Activated naive CD4-positive, alpha-beta T cell treated with anti-CD3 and anti-CD28 coated beads, Interleukin-2, amount 50 U/mL, for 16 hours (primary cell): ENCODE data around the gene SGMS2.

Experiments
- DNase-seq: peaks from one replicate; pipeline ENCODE4 v3.0.0-alpha.2; 2020

SGMS2 gene

DNA sequence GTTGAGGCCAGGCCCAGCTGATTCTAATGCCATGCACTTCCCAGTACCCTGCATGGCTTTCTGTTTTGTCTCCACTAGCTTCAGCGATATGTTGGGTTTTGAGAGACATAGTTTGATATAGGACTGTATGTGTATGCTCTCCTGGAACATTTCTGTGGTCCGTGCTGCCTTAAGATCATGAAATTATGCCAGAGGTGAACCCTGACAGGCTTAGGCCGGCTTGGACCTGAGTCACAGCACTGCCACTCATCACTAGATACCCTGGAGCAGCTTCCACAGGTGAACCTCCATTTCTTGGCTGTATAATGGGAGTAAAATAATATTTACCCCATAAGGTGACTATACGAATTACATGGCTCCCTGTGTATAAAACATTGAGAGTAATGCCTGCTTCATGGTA is 6.4 kb downstream of the SGMS2 start:
- no peak for DNase-seq

DNA sequence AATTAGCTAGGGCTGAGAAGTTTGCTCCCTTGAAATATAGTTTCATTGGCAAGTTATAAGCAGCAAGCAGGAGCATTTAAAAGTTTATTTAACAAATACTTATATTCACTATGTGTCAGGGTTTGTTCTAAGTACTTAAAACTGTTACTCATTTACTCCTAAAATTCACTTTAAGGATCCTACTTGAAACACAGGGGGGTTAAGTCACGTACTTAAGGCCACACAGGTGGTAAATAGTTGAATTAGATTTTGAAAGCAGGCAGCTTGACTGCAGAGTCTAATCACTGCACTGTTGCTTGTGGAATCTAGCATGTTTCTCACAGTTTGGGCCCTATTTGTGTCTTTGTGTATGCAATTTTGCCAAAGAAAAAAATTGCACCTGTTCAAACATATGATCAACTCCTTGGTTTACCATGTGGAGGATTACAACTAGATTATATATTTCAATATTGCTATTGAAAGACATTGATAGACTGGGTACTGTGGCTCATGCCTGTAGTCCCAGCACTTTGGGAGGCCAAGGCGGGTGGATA is 7.6 kb downstream of the SGMS2 start:
- DNase-seq: no peak

DNA sequence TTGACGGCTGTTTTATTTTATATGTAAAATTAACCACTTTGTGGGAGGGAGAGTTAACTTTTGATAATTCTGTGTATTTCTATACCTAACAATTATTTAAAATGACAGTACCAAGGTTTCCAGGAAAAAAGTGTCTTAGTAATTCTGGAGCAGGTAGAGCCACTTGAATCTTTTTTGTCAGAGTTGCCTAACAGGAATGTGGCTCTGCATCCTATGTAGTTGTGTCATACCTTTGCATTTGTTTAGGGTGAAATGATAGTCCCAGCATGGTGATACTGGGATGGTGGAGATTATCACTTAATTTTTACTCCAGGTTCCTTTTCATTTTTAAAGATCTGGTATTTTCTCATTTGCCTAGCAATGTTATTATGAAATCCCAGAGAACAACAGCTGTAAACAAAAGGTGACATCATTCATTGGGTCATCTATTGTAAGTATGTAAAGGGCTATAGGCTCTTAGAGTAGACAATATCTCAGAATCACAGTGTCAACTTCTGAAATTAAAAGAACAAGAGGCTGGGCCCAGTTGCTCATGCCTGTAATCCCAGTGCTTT is 9.6 kb downstream of the SGMS2 start:
- DNase-seq: no peak

DNA sequence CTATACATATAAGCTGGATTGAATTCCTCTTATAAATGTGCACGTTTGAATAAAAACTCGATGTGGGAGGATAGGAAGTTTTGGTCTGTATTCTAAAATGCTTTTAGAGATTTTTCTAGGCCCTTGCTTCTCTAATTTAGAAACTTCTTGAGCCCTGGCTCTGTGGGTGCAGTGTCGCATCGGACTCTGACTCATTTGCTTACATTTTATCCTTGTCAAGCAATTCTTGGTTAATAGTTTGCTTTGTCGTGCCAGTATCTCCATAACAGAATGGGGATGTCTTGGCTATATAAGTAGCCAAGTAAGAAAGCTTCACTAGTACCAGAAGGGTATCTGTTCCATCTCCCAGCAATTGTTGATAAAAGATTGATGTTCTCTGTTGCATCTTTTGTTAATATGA is 10.7 kb downstream of the SGMS2 start:
- DNase-seq: no peak

DNA sequence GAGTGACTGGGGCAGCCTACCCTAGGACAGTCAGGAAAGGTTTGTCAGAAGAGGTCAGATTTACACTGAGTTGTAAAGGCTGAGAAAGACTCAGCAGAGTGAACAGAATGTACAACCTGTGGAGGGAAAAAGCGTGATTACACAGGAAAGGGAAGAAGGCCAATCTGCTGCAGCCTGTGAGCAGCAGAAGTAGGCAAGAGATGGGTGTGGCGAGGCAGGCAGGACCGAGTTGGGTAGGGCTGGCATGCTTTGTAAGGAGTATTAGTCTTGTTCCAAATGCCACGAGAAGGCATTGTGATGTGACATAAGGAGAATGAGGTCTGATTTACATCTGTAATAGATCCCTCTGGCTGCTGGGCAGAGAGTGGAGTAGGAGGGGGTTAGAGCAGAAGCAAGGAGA is 12.6 kb downstream of the SGMS2 start:
- DNase-seq: no peak

DNA sequence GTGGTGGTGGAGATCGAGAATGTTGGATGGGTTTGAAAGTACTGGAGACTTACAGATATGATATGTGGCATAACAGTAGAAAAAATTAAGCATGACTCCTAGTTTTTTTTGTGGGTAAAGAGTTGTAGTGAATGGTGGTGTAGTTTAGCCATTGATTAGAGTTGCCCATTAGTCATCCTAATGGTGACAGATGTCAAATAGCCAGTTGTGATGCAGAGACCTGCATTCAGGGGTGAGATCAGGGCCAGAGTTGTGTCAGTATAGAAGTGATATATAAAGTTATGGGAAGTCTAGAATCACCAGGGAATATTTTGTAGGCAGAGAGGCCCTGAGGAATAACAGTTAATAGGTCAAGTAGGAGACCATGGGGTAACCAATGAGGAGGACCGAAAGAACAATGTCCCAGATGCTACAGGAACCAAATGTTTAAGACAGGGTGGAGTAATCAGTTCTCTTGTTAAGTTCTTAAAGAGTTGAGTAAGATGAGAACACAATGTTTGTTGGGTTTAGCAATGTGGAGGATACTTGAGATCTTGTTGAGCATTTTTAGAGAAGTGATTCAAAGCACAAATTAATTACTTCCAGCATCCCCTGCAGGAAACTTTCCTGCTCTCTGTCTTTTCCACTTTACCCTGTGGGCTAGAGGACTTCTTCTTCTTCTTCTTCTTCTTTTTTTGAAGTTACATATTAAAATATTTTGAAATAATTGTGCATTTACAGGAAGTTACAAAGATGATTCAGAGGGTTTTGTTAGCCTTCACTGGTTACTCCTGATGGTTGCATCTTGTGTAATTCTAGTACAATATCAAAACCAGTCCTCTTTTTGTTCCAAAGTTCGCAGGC is 13.3 kb downstream of the SGMS2 start:
- DNase-seq: no peak

DNA sequence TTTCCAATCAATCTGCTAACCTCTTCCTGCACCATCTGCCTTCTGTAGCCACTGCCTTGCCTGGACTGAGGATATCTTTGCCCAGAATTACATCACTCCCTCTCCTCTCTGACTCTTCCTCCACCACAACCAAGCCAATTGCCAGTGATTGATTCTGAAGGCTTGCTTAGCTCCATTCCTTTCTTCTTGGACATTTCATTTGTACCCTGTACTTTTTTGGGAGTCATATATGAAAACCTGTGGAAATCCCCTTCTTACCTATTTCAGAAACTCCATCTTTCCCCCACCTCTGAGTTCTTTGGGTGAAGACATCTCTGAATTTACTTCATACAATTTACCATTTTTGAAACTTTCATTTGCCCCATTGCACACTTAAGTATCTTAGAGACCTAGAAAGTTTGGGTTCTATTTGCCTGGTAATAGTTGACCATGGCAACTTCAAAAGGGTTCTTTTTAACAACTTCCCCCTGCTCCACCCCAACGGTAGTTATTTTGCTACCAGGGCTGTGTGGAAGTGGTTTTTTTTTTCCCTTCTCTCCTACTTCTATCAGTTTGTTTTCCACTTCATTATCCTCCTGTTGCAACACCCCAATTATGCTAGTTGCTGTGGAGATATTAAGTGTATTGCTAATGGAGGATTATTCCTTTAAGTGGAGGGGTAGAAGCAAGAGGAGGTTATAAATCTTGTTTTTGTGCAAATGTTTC is 14.3 kb downstream of the SGMS2 start:
- DNase-seq: no peak

DNA sequence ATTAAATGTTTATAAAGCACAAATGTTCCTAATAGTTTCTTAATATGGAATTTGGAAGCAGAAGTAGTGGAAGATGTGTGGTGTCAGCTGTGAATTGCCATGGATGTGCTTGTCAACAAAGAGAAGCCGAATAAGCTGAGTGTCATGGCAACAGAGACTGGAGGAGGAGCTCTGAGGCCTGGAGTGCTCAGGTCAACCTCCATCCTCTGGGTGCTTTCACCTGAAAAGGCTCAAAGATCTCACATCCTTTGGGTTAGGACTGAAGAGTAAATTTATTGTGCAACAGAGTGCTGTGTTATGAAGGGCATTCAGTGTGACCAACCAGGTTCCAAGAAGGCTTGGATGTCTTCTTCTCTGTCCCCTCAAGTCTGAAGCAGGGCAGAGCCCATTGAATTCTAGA is 18.7 kb downstream of the SGMS2 start:
- DNase-seq: no peak

DNA sequence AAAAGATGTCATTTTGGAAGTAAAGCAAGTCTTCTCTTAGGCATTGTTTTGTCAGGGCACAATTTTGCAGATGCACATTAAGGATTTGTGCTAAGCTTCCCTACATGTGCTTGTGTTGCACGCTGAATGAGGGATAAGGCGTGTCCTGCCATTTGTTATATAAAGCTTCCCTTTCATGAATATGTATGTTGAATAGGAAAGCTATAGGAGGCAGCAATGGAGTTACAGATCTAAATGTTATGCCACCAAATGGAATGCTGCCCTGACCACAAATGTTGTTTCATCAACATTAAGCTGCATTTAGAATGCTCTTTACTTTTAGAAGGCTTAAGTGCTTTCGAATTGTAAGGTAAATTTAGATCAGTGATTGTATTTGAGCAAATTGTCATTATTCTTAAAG is 20.9 kb downstream of the SGMS2 start:
- no peak for DNase-seq

DNA sequence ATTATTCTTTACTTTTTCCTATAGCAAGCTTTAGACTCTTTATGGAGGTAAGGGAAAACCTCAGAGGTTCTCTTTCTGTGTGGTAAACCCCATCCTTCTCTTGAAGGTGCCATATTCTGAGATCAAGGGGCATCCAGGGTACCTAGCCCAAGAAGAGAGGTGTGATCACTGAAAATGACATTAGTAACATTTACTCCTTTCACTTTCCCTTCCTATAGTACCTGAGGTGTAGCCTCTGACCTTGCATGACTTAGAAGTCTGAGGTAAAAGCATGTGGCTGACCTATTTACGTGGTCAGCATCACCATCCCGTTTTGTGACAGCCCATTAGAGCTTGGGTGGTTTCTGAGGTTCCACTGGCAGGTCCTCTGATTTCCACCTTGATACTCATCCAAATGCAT is 25.7 kb downstream of the SGMS2 start:
- no peak for DNase-seq

DNA sequence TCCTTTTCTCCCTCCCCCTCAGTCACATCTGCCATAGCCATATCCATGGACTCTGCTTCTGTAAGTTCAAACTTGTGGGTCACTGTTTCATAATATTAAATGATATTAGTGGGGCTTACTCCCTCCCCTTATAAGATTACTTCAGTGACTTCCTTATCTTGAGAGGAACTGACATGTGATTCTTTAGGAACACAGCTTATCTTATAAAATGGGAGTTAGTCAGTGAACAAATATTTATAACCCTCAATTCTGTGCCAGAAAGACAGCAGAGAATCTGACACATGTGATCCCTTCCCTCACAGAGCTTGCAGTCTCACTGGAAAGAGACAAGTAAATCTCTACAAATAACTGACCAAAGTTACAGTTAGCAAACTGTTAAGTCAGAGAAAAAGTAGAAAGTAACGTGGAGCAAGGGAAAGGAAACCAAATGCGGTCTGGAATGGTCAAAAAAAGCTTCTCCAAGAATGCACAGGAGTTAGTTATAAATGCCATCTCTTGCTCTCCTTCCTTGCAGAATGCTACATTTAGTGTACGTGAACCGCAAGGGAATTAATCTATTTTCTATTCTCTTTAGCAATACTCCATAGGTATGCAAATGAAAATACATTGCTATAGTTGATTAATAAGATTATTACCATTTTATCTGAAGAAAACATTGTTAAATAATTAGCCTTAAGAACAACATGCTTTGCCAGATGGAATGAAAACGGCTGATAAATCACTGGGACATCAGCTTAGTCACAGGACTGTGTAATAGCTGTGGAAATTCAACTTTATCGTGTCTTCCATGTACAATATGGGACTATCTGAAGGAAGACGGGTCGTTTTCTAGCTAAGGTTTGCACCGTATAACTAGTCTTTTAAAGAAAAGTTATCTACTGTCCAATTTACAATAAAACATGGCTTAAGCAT is 29.0 kb downstream of the SGMS2 start:
- DNase-seq: no peak

DNA sequence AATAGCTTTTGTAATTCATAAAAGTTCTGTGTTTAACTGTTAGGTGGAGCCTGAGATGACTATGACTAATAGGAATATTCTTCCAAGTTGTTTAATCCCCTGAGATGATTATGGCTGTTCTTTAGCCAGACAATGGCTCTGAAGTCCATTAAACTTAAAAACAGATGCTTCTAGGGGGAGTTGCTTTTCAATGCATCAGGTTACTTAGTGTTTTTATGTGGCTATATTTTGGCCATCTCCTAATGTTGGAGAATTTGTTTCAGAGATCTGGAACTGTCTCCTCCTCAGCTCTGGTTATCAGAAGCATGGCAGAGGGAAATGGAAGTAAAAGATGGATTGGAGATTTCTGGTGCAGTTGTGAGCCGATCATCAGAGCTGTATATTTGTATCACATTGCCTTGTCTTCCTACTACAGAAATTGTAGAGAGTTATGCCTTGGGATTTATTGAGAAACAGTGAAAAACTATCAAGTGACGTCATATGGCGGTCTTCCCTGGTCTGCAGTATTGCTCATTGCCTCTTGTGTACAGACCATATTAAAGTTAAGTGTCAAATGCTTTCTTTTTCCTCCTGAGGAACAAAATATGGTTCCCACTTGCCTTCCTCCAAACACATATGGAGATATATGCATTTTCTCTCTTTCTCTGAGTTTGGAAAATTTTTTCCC is 29.8 kb downstream of the SGMS2 start:
- no peak for DNase-seq

DNA sequence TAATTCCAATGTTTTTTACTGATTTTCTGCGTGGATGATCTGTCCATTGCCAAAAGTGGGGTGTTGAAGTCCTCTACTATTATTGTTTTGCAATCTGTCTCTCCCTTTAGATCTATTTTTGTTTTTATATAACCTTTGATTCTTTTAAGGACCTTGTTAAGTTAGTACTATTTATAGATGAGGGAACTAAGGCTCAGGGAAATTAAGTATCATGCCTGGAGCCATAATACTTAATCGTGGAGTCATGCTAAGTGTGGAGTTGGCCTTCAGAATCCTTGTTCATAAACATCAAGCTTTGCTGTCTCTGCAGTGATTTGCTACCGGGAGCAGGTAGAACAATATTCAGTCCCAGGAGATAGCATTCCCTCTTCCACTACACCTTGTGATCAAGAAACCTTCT is 31.0 kb downstream of the SGMS2 start:
- DNase-seq: no peak

DNA sequence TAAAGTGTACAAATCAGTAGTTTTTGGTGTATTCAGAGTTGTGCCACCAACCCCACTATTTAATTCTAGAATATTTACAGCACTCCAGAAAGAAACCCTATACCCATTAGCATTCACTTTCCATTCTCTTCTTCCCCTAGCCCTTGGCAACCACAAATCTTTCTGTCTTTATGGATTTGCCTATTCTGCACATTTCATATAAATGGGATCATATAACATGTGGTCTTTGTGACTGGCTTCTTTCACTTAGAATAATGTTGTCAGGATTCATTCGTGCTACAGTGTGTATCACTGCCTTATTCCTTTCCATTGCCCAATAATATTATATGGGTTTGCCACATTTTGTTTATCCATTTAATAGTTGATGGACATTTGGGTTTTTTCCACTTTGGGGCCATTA is 32.2 kb downstream of the SGMS2 start:
- DNase-seq: no peak

DNA sequence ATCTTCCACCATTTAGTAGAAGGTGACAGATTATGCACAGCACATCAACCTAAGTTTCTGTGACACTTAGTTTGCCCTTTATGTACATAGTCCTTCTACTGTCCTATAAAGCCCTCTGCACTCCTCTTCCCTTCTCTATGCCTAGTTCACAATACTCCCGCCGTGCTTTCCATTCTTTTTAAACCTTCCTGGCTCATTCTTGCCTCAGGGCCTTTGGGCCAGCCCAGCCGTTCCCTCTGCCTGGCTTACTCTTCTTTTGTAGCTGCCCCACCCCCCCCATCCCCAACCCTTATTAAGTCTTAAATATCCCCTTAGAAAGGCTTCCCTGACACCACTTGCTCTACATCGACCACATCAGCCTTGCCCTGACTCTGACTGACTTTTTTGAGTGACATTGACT is 33.0 kb downstream of the SGMS2 start:
- DNase-seq: no peak

DNA sequence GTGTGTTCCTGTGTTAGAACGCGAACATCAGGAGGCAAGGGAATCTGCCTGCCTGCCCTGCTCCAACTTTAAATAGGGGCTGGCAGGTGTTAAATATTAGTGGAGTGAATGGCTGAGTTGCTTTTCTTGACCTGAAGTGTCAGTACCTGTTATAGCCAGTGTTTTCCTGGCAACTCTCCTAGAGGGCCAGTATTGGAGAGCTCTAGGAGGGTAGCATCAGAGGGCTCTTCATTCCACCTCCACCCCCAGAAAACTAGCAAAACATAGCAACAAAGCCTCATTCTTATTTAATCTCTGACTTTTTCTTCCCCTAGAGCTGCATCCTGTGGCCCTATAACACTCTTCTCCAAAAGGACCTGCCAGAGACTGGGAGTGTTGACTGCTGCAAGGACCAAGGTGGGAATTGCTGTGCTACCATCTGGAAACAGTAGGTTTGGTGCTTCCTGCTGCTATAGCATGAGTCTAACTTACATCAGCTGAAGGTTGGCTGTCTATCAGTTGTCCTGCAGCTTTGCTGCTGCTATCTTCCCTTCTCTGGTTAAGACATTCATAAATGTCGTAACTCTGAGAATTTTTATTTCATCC is 33.5 kb downstream of the SGMS2 start:
- DNase-seq: no peak

DNA sequence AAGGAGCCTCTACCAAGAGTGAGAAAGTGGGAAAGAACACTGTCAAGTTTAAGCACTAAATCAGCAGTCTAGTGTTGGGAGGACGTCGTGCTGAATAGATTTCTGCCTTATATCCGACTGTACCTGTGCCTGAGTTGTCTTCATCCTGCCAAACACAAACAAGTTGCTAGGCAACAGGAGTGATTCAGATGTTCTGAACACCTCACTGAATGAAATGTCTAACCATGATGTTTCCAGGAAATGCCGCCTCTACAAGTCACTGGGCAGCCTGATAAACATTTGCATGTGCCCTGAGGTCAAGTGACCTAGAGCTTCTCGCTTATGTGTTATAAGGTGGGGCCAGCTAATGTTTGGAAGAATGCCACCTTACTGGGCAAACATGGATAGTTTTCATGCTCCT is 37.9 kb downstream of the SGMS2 start:
- no peak for DNase-seq

DNA sequence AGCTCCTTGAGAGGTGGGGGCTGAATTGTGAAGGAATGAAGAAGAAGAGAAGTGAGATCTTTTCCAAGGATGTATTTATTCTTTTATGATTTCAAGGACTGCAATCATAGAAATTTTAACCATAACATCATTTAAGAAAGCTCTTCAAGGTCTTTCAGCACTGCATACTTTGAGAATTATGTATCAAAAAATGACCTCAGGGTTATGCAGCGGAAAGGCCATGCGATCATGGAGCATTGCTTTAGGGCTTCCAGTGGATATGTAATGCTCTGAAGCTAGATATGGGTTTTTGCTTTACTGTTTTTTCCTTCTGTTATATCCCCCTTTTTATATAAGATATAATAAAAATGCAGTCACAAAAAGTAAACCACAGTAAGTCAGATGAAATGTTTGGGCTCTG is 38.7 kb downstream of the SGMS2 start:
- DNase-seq: no peak

DNA sequence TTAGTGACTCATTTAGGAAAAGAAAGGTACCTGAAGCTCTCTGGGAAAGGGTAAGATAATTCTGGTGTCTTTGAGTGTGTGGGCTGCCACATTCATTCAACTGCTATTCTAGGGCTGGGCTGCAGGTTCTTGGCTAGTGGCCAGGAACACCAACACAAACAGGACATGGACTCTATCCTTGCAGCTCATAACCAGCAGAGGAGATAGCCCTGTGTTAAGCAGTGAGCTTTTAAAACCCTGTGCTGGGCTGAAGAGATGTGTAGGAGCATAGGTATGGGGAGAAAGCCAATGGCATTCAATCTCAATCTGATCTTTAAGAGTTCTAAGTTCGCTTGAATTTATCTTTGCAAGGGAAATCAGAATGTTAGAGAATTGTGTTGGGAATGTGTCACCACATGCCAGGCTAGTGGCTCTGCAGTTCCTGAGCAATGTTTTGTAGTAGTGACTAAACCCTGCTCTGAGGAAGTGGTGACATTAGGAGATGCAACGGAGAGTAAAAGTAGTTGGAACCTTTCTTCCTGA is 39.2 kb downstream of the SGMS2 start:
- no peak for DNase-seq

DNA sequence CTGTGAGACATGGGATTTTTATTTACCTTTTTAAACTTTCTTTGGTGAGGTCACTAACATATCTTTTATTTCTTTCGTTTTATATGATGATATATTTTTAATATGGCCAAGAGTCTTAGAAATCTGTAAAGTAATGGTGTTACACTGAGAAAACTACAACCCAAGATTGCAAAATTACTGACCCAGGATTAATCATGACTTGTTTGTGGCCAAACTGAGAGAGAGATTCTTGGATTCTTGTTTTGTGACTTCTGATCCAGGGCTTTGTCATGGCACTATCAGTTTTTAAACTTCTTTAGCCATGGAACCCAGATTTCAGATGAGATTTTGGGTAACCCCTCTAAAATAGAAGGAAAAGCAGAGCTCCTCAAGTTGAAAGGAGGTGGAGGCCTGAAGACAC is 42.0 kb downstream of the SGMS2 start:
- DNase-seq: no peak

DNA sequence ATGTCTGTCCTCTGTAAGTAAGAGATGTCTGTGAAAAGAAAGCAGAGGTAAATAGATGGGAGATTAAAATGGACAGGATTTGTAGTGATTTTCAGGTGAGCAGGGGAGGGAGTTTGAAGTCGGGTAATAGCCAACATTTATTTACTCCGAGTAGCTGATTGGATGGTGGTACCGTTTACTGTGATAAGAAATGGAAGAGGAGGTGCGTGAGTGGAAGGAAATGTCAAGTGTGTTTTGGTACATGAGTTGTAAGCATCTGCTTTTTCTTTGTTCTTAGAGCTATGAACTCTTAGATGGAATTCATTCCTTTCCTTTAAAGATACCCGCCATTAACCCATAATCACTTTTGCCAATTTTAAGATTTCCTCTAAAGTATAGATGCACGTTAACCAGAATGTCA is 45.5 kb downstream of the SGMS2 start:
- no peak for DNase-seq
